Liver (tissue), 9 donors: ENCODE results near the gene EMILIN3. TPM values are rescaled to one million over a fixed set of nuclear protein-coding genes. Genes with fewer than 3 reads are reported as not detected.

Experiments used
- DNase-seq: peaks from one replicate; pipeline ENCODE4 v3.0.0-alpha.2; 2017; ENCODE audit warnings: low spot score
- H3K27ac ChIP-seq, 2 donors: one replicate each; pipeline ENCODE4 v1.7.0; 2013; ENCODE audit warnings: inconsistent platforms in 2 of 2, low read length in 2 of 2, control low read depth in 1 of 2, low read depth in 1 of 2, mild to moderate bottlenecking in 1 of 2
- H3K27me3 ChIP-seq, 4 donors: one replicate each; pipeline versions ENCODE4 v1.6.1 to v1.7.0; 2013; ENCODE audit warnings: low read length in 3 of 4, inconsistent platforms in 1 of 4, mild to moderate bottlenecking in 1 of 4, moderate library complexity in 1 of 4; ENCODE audit not compliant: control insufficient read depth in 4 of 4, insufficient read depth in 4 of 4
- H3K36me3 ChIP-seq, 4 donors: one replicate each; pipeline versions ENCODE4 v1.6.1 to v1.7.0; 2013; ENCODE audit warnings: low read length in 3 of 4, mild to moderate bottlenecking in 3 of 4, low read depth in 1 of 4, moderate library complexity in 1 of 4; ENCODE audit not compliant: control insufficient read depth in 4 of 4, insufficient read depth in 3 of 4
- H3K4me1 ChIP-seq, 4 donors: one replicate each; pipeline versions ENCODE4 v1.6.1 to v1.7.0; 2013; ENCODE audit warnings: low read length in 3 of 4, mild to moderate bottlenecking in 3 of 4, moderate library complexity in 1 of 4; ENCODE audit not compliant: control insufficient read depth in 4 of 4, insufficient read depth in 4 of 4
- H3K4me3 ChIP-seq, 3 donors: one replicate each; pipeline versions ENCODE4 v1.6.1 to v1.7.0; 2013; ENCODE audit warnings: low read length in 3 of 3, control low read depth in 1 of 3, low read depth in 1 of 3, mild to moderate bottlenecking in 1 of 3
- H3K9ac ChIP-seq, 2 donors: one replicate each; pipeline ENCODE4 v1.7.0; 2013; ENCODE audit warnings: low read length in 2 of 2, mild to moderate bottlenecking in 2 of 2, moderate library complexity in 2 of 2, control low read depth in 1 of 2, low read depth in 1 of 2
- H3K9me3 ChIP-seq, 4 donors: one replicate each; pipeline versions ENCODE4 v1.6.1 to v1.7.0; 2013; ENCODE audit warnings: low read length in 3 of 4; ENCODE audit not compliant: control insufficient read depth in 4 of 4
- ATF3 ChIP-seq: IDR thresholded peaks from 2 replicates; pipeline ENCODE4 v1.6.1; 2016; ENCODE audit warnings: antibody characterized with exemption
- CTCF ChIP-seq: fragments of 150-350 bp; IDR thresholded peaks from 2 replicates; pipeline ENCODE4 v1.5.1; 2017; ENCODE audit warnings: improper control_type of control experiment, low read depth, low read length; ENCODE audit not compliant: missing input control
- EGR1 ChIP-seq, 2 donors: IDR thresholded peaks; 2 replicates each; pipeline ENCODE4 v1.6.1; 2016 to 2018; ENCODE audit warnings: antibody characterized with exemption in 2 of 2, low read depth in 2 of 2
- FOXA1 ChIP-seq: IDR thresholded peaks from 2 replicates; pipeline ENCODE4 v1.6.1; 2016; ENCODE audit warnings: antibody characterized with exemption
- FOXA2 ChIP-seq: IDR thresholded peaks from 2 replicates; pipeline ENCODE4 v1.6.1; 2016; ENCODE audit warnings: antibody characterized with exemption
- GABPA ChIP-seq, 2 donors: IDR thresholded peaks in 1 of 2; conservative IDR thresholded peaks in 1 of 2; 2 replicates each; pipeline ENCODE4 v1.6.1; 2016; ENCODE audit warnings: antibody characterized with exemption in 2 of 2, mild to moderate bottlenecking in 1 of 2, moderate library complexity in 1 of 2
- HNF4A ChIP-seq, 2 donors: conservative IDR thresholded peaks; 2 replicates each; pipeline ENCODE4 v1.6.1; 2016; ENCODE audit warnings: antibody characterized with exemption in 2 of 2, mild to moderate bottlenecking in 2 of 2
- HNF4G ChIP-seq: IDR thresholded peaks from 2 replicates; pipeline ENCODE4 v1.6.1; 2016; ENCODE audit warnings: antibody characterized with exemption
- MAX ChIP-seq: IDR thresholded peaks from 2 replicates; pipeline ENCODE4 v1.6.1; 2016; ENCODE audit warnings: antibody characterized with exemption
- NR2F2 ChIP-seq: IDR thresholded peaks from 2 replicates; pipeline ENCODE4 v1.6.1; 2016; ENCODE audit warnings: antibody characterized with exemption
- RAD21 ChIP-seq, 2 donors: IDR thresholded peaks; 2 replicates each; pipeline ENCODE4 v1.6.1; 2016; ENCODE audit warnings: antibody characterized with exemption in 2 of 2, mild to moderate bottlenecking in 2 of 2
- REST ChIP-seq: IDR thresholded peaks from 2 replicates; pipeline ENCODE4 v1.6.1; 2016; ENCODE audit warnings: antibody characterized with exemption, mild to moderate bottlenecking
- RXRA ChIP-seq, 2 donors: IDR thresholded peaks; 2 replicates each; pipeline ENCODE4 v1.6.1; 2017 to 2018; ENCODE audit warnings: antibody characterized with exemption in 2 of 2, mild to moderate bottlenecking in 1 of 2
- SP1 ChIP-seq: IDR thresholded peaks from 2 replicates; pipeline ENCODE4 v1.6.1; 2018; ENCODE audit warnings: antibody characterized with exemption, mild to moderate bottlenecking
- TAF1 ChIP-seq: conservative IDR thresholded peaks from 2 replicates; pipeline ENCODE4 v1.6.1; 2016; ENCODE audit warnings: antibody characterized with exemption, mild to moderate bottlenecking
- WGBS: extraction: QIAGEN DNeasy Blood & Tissue Kit; methylation state at CpG from one replicate; pipeline ENCODE4 v1.1.7; 2013; 5-methylcytosine and 5-hydroxymethylcytosine counted together
- polyA plus RNA-seq, 2 donors: library from polyadenylated mRNA; stranded (reverse) in 1 of 2; unstranded in 1 of 2; fragments of 200-250 nt in 1 of 2; fragments of >200 nt in 1 of 2; fragmentation: Nextera tagmentation in 1 of 2; extraction: Ambion mirVana in 1 of 2; gene quantifications; one replicate each; pipeline versions ENCODE4 v1.2.1 to v1.2.3, GENCODE V29; 2013 to 2015
- total RNA-seq, 2 donors: library from RNA; depleted of rRNA; stranded (reverse); fragments of >200 nt; gene quantifications; one replicate each; pipeline ENCODE4 v1.2.3, GENCODE V29; 2014
- donor health status: healthy.
- donor health status: healthy.
- donor health status: healthy.
- donor health status: healthy.
- donor health status: healthy.

Gene EMILIN3
- total and polyA plus RNA-seq, 4 donors, result 0.05 to 0.79 (median 0.17) TPM; not detected in 1

- WGBS, result under 1% methylated on average over 64 of the region's 64 CpGs
- H3K36me3 ChIP-seq, result peaks cover 0 to 2% (median 0%) of the 10 kb centered on the region in 4 donors
Observed at GRCh38 chr20:41317546-41318270, 48.9 kb downstream of the EMILIN3 start, which contains the start of gene ZHX3. TSS of gene ZHX3 (minus strand) at chr20:41317731. CDS start at chr20:41204916, 112,815 bp downstream.

More at GRCh38 chr20:41317546-41318270, 48.9 kb downstream of the EMILIN3 start, which contains the start of gene ZHX3:
- H3K27me3 ChIP-seq, result no peaks in the 10 kb centered on the region
- peak within 1 kb of the TSS; percentile 82 to 96 (median 96) for H3K4me3 ChIP-seq
- TF ChIP-seq ATF3, result no peak
- TF ChIP-seq FOXA1, result no peak
- peak; percentile 28 to 30 for TF ChIP-seq RXRA (IDR thresholded peaks at IDR 0.05)
- TF ChIP-seq MAX, result no peak
- no peak for TF ChIP-seq TAF1
- TF ChIP-seq REST, result no peak
- peak; percentile 73 to 74 for TF ChIP-seq HNF4A (conservative IDR thresholded peaks at IDR 0.05)
- TF ChIP-seq FOXA2, result no peak
- TF ChIP-seq NR2F2, result peak; percentile 80
- TF ChIP-seq GABPA (IDR thresholded peaks at IDR 0.05 in 1 of 2, conservative IDR thresholded peaks at IDR 0.05 in 1 of 2), result no peak
- peak; percentile 29 for TF ChIP-seq SP1
- TF ChIP-seq CTCF, result no peak
- no peak for TF ChIP-seq EGR1 (IDR thresholded peaks at IDR 0.05; ENCODE audit: low read depth in 2 of 2)
- peak; percentile 64 for TF ChIP-seq HNF4G
- TF ChIP-seq RAD21 (IDR thresholded peaks at IDR 0.05), result peak in 1 of 2 donors; percentile 16
- H3K4me1 ChIP-seq, result peaks cover 10 to 37% (median 25%) of the 10 kb centered on the region in 4 donors
- H3K27ac ChIP-seq, result peak within 1 kb of the TSS; percentile 95 to 98
- no peaks in the 10 kb centered on the region for H3K9me3 ChIP-seq
- peak within 1 kb of the TSS; percentile 94 for H3K9ac ChIP-seq
- peak; percentile 95 for DNase-seq
